Activated CD4-positive, alpha-beta T cell treated with anti-CD3 and anti-CD28 coated beads, Interleukin-2, amount 50 U/mL, for 1 hour (primary cell): ENCODE results near the gene BEND7.
"Not testable (repeated sequence)": the region's sequence is repeated elsewhere in the genome, so short reads cannot be mapped to it uniquely, and the experiment has no call there.

Experiments
- DNase-seq: peaks from one replicate; pipeline ENCODE4 v3.0.0-alpha.2; 2020

BEND7 gene

GRCh38 chr10:13528875-13529713 is at the start of gene BEND7:
Gene BEND7 (minus strand): TSS chr10:13529014. CDS start chr10:13528533, 481 bp downstream.
- no peak for DNase-seq

- DNase-seq = no peak
Measured at GRCh38 chr10:13573960-13574359, 45.1 kb upstream of the BEND7 start.

- DNase-seq = no peak
Measured at GRCh38 chr10:13571541-13571940, 42.7 kb upstream of the BEND7 start.

DNA sequence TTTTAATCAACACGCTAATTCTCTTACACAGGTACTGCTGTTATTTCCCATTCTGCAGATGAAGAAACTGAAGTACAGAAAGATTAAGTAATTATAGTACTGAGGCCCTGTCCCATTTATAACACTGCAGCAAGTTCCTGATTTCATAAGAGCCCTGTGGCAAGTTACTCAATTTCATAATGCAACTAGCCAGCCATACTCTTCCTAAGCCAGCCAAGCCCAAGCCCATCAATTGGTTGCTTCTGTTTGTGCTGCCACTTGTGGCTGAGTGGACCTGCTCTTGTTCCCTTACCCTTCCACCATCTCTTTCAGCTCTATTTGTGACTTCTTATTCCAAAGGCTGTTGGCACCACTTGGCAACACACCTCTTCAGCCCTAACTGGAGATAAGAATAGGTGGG is 38.2 kb upstream of the BEND7 start:
- no peak for DNase-seq

- DNase-seq = no peak
Measured at GRCh38 chr10:13564576-13564975, 35.8 kb upstream of the BEND7 start.

- DNase-seq = no peak
Measured at GRCh38 chr10:13563481-13564445, 34.9 kb upstream of the BEND7 start.

DNA sequence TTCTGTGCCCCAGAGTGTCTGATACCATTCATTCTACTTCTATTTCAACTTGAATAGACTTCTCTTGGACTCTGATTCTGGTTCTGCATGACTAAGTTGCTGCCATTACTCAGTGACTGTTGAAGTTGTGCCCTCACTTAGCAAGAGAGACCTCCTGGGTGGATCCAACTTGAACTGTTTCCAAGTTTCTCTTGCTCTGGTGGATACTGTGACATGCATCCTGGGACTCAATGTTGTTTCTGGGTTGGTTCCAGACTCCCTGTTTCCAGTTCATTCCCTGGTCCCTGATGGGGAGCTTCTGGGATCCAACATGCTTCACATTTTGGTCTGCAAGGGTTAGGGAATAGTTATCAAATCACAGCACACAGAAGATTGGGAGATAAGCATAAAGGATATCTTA is 31.8 kb upstream of the BEND7 start:
- DNase-seq = no peak

- no peak for DNase-seq
Measured at GRCh38 chr10:13559124-13559700, 30.4 kb upstream of the BEND7 start.

DNA sequence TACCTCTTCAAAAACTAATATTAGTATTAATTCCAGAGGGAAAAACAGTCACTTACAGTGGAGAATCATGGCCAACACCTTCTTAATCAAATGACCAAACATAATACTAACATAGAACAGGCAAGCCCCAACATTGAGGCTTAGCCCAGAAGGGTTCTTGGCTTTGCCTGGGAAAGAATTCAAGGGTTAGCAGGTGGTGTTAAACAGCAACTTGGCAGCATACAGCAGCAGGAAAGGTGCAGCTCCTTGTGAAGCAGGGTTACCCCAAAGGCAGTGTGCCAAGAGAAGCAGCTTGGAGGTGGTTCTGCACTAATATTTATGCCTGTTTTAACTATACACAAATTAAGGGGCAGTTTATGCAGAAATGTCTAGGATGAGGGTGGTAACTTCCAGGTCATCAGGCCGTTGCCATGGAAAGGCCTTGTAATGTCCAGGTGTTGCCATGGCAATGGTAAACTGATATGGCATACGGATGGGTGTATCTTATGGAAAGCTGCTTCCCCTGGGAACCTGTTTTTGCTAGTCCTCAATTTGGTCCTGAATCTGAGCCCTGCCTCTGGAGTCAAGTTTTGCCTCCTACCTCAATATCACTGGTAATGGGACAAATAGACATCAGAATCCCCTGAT is 27.2 kb upstream of the BEND7 start:
- DNase-seq = no peak

DNA sequence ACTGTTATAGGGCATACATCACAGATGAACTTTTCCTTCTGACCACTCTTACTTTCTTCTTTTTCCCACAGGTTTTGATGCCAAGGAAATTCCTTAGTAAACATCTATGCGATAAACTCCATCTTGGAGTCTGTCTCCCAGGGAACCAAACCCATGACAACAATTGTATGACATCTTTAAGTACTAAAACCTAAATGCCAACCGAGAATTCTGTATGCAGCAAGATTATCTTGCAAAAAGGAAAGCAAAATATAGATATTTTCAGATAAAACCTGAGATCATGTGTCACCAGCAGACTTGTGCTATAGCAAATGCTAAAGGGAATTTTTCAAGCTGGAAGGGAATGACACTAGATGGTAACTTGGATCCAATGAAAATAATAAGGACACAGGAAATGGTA is 22.0 kb upstream of the BEND7 start:
- DNase-seq = no peak

DNA sequence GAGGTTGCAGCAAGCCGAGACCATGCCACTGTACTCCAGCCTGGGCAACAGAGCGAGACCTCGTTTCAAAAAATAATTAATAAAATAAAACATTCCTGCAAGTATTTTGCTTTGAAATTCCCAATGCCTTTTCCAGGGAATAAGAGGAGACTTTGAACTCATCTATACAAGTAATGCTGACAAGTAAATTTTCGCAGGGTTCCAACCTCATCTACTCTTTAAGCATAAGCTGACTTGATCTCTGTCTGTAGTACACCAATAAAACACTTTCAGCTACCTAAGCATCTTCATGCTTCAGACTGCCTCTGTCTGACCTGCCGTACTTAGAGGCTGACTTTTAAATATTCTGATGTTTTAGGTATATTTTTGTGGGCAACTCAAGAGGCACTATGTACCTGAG is 13.7 kb upstream of the BEND7 start:
- no peak for DNase-seq

DNA sequence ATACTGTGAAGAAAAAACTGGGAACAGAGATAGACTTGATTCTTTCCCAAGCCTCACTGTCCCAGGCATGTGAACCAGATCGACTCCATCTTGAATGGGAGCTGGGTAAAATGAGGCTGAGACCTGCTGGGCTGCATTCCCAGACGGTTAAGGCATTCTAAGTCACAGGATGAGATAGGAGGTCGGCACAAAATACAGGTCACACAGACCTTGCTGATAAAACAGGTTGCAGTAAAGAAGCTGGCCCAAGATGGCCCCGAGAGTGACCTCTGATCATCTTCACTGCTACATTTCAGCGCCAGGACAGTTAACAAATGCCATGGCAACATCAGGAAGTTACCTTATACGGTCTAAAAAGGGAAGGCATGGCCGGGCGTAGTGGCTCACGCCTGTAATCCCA is 9.2 kb upstream of the BEND7 start:
- DNase-seq = not testable (repeated sequence)

- DNase-seq = no peak
Measured at GRCh38 chr10:13536674-13537366, 8.0 kb upstream of the BEND7 start.

- DNase-seq = no peak
Measured at GRCh38 chr10:13535346-13535745, 6.5 kb upstream of the BEND7 start.

GRCh38 chr10:13529714-13529973 is 830 bp upstream of the BEND7 start:
- DNase-seq = no peak

DNA sequence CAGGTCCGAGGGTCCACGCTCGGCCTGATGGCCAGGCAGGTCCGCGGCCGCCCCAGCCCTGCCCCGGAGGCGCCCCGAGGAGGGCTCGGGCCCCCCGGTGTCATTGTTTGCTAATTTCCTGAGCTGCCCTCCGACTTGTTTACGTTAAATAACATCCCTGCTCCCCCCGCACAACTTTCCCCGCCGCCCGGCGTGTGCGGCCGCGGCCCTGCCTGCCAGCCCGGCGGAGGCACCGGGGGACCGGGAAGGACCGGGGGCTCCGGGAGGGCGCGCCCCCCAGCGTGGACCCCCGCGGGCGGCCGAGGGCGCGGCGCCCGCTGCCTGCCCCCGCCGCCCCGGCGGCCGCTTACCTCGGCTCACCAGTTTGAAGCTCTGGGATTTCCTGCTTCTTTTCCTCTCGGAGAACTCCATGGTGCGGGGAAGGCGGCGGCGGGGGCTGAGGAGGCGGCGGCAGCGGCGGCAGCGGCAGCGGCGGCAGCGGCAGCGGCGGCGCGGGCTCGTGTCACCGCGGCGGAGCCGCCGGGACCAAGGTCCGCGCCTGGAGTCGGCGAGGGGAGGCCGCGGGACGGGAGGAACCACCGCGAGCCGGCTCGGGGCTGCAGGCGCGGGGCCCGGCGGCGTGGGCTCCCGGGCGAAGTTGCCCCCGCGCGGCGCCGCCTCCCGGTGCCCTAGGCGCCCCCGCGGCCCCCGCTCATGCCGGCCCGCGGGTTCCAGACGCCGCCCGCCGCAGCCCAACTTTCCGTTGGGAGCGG is 515 bp downstream of the BEND7 start:
- DNase-seq = no peak

GRCh38 chr10:13527864-13528122 is 1.0 kb downstream of the BEND7 start:
- DNase-seq = no peak

- DNase-seq = no peak
Measured at GRCh38 chr10:13526948-13527863, 1.6 kb downstream of the BEND7 start.

- DNase-seq = no peak
Measured at GRCh38 chr10:13525663-13526062, 3.2 kb downstream of the BEND7 start.

DNA sequence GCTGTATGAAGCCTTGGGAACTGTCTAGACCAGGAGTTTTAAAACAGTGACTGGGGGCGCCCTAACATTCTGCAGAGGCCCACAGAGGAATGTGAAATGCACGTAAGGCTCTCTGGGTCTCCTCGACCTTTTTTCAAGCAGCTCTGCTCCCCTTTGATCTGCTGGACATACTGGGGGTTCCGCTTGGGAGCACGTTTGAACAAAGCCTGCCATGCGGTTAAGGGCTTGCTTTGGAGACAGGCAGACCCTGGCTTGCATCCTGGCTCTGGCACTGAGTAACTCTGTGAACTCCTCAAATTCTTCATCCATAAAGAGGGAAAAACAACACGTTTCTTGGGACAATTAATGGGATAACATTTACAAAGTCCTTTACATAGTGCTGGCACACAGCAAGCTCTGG is 7.8 kb downstream of the BEND7 start:
- no peak for DNase-seq

DNA sequence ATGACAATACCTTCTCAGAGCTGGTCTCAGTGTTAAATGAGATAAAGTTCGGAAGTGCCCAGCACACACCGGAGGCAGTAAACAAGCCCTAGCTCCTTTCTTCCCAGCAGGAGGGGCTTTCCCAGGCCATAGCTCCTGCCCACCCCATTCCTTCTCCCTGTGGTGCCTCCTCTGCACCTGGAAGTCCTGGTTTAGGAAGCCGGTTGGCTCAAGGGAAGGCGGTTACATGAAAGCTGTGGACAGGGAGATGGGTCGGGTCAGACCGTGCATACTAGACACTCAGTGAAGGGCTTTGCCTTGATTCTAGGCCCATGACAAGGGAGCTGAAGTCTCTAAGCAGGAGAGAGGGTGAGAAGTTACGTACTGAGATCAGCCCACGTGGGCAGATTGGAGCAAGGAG is 8.6 kb downstream of the BEND7 start:
- no peak for DNase-seq
